ENCODE data around the gene NSD1. TPM values are rescaled to one million over a fixed set of nuclear protein-coding genes. Genes with fewer than 3 reads are reported as not detected.

Gene NSD1
- total and polyA plus RNA-seq, 9 of the 15 experiments (the other 6 are each of a cell fraction or from before 2014, with no cell fraction given), result 3.8 to 51.0 (median 24.7) TPM

DNA sequence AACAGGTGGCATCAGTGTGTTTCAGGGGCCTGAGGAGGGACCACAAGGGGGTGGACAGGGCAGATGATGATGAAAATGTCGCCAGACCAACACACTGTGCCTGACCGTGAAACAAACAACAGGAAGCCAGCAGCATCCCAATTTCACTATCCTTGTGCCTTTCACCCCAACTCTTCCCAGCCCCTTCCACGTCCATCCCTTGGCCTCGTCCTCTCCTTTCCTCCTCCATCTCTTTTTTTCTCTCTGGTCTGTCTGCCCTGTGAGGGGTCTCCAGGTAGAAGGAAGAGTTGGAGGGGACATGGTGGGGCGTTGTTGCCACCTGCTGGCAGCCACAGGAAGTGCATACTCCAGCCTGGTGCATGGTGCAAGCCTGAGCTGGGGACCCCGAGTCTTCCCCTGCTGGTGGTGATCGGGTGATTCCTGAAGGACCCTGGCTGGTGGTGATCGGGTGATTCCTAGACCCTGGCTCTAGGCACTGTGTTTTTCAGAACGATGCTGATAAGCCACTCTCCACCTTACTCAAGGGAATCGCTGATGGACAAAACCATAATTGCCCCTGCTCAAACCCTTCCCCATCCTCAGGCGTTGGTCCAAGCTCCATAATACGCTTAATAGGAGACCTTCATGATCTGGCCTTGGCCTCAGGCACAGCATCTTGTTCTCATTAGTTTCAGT, 21.7 kb upstream of the NSD1 start (continued):
- TF ChIP-seq, protein P1, sequence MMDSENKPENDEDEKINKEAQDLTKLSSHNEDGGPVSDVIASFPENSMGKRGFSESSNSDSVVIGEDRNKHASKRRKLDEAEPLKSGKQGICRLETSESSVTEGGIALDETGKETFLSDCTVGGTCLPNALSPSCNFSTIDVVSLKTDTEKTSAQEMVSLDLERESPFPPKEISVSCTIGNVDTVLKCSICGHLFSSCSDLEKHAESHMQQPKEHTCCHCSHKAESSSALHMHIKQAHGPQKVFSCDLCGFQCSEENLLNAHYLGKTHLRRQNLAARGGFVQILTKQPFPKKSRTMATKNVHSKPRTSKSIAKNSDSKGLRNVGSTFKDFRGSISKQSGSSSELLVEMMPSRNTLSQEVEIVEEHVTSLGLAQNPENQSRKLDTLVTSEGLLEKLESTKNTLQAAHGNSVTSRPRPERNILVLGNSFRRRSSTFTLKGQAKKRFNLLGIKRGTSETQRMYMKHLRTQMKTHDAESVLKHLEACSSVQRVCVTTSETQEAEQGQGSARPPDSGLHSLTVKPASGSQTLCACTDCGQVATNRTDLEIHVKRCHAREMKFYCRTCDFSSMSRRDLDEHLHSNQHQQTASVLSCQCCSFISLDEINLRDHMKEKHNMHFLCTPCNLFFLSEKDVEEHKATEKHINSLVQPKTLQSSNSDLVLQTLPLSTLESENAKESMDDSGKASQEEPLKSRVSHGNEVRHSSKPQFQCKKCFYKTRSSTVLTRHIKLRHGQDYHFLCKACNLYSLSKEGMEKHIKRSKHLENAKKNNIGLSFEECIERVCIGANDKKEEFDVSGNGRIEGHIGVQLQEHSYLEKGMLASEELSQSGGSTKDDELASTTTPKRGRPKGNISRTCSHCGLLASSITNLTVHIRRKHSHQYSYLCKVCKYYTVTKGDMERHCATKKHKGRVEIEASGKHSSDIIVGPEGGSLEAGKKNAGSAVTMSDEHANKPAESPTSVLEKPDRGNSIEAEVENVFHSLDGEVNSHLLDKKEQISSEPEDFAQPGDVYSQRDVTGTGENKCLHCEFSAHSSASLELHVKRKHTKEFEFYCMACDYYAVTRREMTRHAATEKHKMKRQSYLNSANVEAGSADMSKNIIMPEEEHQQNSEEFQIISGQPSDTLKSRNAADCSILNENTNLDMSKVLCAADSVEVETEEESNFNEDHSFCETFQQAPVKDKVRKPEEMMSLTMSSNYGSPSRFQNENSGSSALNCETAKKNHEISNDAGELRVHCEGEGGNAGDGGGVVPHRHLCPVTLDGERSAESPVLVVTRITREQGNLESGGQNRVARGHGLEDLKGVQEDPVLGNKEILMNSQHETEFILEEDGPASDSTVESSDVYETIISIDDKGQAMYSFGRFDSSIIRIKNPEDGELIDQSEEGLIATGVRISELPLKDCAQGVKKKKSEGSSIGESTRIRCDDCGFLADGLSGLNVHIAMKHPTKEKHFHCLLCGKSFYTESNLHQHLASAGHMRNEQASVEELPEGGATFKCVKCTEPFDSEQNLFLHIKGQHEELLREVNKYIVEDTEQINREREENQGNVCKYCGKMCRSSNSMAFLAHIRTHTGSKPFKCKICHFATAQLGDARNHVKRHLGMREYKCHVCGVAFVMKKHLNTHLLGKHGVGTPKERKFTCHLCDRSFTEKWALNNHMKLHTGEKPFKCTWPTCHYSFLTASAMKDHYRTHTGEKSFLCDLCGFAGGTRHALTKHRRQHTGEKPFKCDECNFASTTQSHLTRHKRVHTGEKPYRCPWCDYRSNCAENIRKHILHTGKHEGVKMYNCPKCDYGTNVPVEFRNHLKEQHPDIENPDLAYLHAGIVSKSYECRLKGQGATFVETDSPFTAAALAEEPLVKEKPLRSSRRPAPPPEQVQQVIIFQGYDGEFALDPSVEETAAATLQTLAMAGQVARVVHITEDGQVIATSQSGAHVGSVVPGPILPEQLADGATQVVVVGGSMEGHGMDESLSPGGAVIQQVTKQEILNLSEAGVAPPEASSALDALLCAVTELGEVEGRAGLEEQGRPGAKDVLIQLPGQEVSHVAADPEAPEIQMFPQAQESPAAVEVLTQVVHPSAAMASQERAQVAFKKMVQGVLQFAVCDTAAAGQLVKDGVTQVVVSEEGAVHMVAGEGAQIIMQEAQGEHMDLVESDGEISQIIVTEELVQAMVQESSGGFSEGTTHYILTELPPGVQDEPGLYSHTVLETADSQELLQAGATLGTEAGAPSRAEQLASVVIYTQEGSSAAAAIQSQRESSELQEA (IDR thresholded peaks at IDR 0.05; ENCODE audit: low read depth), result no peak
- TF ChIP-seq XRCC3 (IDR thresholded peaks at IDR 0.05) (no peak), TEAD2 (tag; IDR thresholded peaks at IDR 0.05) (no peak), HDGF (IDR thresholded peaks at IDR 0.05) (0 out of 2 replicates have a peak, but pooled peaks have one; percentile 33), NCOA1 (IDR thresholded peaks at IDR 0.05; ENCODE audit: low read depth) (no peak), ZBED1 (IDR thresholded peaks at IDR 0.05) (no peak), MED1 (CRISPR knock-in tag; IDR thresholded peaks at IDR 0.05; ENCODE audit: borderline replicate concordance) (no peak), ZNF280B (CRISPR knock-in tag; IDR thresholded peaks at IDR 0.05) (no peak), TAL1 (IDR thresholded peaks at IDR 0.05) (no peak), PHTF2 (CRISPR knock-in tag; IDR thresholded peaks at IDR 0.05) (no peak)
- TF ChIP-seq, protein P2, sequence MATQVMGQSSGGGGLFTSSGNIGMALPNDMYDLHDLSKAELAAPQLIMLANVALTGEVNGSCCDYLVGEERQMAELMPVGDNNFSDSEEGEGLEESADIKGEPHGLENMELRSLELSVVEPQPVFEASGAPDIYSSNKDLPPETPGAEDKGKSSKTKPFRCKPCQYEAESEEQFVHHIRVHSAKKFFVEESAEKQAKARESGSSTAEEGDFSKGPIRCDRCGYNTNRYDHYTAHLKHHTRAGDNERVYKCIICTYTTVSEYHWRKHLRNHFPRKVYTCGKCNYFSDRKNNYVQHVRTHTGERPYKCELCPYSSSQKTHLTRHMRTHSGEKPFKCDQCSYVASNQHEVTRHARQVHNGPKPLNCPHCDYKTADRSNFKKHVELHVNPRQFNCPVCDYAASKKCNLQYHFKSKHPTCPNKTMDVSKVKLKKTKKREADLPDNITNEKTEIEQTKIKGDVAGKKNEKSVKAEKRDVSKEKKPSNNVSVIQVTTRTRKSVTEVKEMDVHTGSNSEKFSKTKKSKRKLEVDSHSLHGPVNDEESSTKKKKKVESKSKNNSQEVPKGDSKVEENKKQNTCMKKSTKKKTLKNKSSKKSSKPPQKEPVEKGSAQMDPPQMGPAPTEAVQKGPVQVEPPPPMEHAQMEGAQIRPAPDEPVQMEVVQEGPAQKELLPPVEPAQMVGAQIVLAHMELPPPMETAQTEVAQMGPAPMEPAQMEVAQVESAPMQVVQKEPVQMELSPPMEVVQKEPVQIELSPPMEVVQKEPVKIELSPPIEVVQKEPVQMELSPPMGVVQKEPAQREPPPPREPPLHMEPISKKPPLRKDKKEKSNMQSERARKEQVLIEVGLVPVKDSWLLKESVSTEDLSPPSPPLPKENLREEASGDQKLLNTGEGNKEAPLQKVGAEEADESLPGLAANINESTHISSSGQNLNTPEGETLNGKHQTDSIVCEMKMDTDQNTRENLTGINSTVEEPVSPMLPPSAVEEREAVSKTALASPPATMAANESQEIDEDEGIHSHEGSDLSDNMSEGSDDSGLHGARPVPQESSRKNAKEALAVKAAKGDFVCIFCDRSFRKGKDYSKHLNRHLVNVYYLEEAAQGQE (IDR thresholded peaks at IDR 0.05; ENCODE audit: borderline replicate concordance), result peak; percentile 88
- TF ChIP-seq, protein P2 (CRISPR knock-in tag; IDR thresholded peaks at IDR 0.05; ENCODE audit: low read depth), result no peak

All from K562 (cell line).